ENCODE measurements around the gene GFRA1.
"Not testable (repeated sequence)": the region's sequence is repeated elsewhere in the genome, so short reads cannot be mapped to it uniquely, and the experiment has no call there.

Gene GFRA1

DNA sequence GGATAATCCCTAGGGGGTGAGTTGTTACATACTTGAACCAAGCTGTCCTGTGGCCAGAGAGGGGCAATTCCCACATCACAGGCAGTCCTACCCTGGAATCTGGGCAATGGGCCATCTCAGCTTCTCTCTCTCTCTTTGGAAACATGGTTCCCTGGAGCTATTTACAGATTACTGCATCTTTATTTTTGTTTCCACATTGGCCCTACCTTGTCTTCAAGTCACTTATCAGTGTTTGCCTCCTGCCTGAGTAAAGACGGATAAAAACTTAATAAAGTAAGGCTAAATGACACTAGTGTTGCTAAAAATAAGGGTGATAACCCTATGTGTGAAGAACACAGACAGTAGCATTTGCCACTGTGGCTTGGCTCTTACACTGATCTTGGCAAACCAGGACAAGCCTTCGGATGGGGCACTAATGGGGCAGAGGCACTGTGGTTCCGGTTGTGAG is 228.2 kb downstream of the GFRA1 start:
- in situ Hi-C loops (cut with MboI; ENCODE audit: low sequenced_read_pairs) = no loop called here

DNA sequence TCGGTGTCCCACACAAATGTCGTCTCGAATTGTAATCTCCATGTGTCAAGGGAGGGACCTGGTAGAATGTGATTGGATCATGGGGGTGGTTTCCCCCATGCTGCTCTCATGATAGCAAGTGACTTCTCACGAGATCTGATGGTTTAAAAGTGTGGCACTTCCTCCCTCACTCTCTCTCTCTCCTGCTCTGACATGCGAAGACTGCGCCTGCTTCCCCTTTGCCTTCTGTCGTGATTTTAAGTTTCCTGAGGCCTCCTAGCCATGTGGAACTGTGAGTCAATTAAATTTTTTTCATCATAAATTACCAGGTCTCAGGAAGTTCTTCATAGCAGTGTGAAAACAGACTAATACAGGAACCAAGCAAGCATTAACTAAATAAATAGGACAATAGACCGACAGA is 229.1 kb downstream of the GFRA1 start:
- in situ Hi-C loops (cut with MboI; ENCODE audit: low sequenced_read_pairs) = no loop called here

DNA sequence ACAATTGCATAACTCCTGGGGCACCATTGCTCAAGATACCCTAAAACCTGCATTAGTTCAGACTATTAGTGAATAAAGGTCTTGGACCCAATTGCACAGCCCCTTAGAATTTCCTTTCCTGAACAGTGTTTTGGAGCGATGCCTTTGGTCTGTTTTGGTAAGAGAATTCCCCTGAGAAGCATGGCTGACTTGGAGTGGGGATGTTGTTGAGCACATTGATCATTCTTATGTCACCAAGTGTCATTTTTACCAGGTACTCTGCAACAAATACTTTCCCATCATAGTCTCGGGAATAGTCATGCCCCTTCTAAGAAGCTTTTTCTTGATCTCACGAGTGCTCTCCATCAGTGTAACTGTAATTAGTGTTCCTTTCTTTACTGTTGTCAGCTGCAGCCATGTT is 229.7 kb downstream of the GFRA1 start:
- in situ Hi-C loops (cut with MboI; ENCODE audit: low sequenced_read_pairs) = no loop called here

DNA sequence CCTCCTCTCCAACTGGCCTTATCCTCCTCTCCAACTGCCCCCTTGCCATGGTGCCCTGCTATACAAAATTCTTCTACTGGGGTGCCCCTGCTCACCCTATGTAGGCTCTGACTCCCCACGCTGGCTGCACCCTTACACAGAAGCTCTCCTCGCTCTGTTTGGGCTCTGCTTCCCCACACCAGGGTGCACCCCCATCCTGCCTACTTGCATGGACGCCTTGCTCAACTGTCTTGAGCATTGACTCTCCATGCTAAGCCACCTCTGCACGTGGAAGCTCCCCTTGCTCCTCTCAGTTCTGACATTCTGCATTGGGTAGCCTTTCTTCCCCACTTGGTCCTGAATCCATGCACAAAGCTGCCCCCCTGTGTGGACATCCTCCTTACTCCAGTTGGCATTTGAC is 231.1 kb downstream of the GFRA1 start:
- in situ Hi-C loops (cut with MboI; ENCODE audit: low sequenced_read_pairs) = no loop called here

DNA sequence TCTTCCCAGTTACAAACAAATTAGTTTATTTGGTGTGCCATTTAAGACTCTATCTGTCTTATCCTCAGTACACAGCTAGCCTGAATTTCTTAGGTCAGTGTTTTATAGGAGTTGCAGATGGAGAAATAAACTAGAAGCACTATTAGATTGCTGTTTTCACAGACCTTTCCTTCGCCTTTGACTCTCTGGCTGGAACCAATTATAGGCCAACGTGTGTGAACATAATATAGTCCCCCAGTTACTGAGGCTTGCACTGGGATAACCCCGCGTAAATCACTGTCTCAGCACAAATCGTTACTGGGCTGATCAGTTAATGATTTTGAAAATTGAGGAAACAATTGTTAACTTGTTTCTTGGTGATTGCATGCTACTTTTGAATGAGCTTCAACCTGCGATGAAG is 233.4 kb downstream of the GFRA1 start:
- in situ Hi-C loops (cut with MboI; ENCODE audit: low sequenced_read_pairs) = no loop called here

DNA sequence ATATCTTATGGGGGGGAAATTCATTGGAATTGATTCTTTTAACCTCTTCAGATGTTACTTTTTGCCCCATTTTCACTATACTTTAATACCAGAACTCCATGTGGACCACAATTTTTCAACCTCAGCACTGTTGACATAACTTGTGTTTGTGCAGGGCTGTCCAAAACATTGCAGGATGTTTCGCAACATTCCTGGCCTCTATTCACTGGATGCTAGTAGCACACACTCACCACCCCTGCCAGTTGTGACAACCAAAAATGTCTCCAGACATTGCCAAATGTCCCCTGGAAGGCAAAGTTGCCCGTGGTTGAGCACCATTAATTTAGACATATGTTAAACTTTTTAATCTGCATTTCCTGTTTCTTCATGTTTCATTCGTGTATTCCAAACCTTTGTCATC is 234.7 kb downstream of the GFRA1 start:
- in situ Hi-C loops (cut with MboI; ENCODE audit: low sequenced_read_pairs) = no loop called here

DNA sequence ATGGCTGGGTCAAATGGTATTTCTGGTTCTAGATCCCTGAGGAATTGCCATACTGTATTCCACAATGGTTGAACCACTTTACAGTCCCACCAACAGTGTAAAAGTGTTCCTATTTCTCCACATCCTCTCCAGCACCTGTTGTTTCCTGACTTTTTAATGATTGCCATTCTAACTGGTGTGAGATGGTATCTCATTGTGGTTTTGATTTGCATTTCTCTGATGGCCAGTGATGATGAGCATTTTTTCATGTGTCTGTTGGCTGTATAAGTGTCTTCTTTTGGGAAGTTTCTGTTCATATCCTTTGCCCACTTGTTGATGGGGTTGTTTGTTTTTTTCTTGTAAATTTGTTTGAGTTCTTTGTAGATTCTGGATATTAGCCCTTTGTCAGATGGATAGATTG is 237.6 kb downstream of the GFRA1 start:
- in situ Hi-C loops (cut with MboI; ENCODE audit: low sequenced_read_pairs) = not testable (repeated sequence)

DNA sequence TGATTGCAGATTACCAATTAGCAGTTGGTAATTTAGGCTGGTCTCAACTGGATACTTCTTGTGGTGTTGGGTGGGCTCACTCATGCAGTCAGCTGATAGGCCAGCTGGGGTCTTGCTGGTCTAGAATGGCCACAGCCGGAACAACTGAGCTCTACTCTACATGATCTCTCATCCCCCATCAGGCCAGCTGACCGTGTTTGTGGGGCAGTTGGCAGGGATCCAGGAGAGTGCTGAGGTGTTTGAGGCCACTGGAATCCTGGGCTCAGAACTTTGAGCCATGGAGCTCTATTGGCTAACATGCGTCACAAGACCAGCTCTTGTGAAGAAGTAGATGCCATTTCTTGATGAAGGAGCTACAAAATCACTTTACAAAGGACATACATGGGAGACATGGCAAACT is 242.4 kb downstream of the GFRA1 start:
- in situ Hi-C loops (cut with MboI; ENCODE audit: low sequenced_read_pairs) = no loop called here

DNA sequence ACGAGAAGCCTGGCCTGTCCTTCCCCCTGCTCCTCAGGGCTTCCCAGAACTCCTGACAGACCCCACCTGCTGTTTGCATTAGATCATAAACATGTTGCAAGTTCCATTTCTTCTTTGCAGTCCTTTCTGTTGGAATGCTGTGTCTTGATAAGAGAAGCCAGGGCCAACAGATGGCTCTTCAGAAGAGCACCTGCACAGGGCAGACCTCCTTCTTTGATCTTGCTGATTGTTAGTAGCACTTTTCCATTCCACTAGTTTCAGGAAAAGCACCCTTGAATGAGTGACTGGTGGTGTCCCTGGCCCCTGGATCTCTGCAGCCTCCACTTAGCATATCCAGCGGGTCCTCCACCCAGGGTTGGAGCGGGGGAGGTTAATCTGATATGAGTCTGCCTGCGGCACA is 243.2 kb downstream of the GFRA1 start:
- in situ Hi-C loops (cut with MboI; ENCODE audit: low sequenced_read_pairs) = no loop called here

DNA sequence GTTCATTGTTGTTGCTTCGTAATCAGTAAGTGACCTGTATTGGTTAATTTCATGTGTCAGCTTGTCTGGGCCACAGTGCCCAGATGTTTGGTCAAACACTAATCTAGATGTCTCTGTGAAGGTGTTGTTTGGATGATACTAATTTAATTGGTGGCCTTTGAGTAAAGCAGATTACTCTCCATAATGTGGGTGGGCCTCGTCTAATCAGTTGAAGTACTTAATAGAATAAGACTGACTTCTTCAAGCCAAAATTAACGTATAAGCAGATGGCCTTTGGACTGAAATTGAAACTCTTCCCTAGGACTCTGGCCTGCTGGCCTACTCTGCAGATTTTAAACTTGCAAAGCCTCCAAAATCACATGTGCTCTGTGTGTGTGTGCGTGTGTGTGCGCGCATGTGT is 245.7 kb downstream of the GFRA1 start:
- in situ Hi-C loops (cut with MboI; ENCODE audit: low sequenced_read_pairs) = no loop called here

DNA sequence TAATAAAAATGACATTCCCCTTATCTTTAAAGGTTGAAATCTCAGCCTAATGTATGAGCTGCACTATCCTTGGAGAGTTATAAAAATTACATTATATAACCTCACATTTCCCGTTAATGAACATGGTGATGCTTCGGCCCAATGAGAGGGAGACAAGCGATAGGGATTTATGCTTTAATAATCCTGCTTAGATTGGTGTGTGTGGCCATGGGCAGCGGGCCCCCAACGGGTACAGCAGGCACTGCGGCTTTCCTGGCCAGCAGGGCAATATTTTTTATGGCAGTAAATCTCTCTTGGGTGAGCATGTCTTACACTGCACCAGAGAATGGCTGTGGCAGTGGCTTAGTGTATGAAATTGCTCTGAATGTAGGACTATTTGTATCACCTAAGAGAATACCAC is 246.3 kb downstream of the GFRA1 start:
- in situ Hi-C loops (cut with MboI; ENCODE audit: low sequenced_read_pairs) = no loop called here

DNA sequence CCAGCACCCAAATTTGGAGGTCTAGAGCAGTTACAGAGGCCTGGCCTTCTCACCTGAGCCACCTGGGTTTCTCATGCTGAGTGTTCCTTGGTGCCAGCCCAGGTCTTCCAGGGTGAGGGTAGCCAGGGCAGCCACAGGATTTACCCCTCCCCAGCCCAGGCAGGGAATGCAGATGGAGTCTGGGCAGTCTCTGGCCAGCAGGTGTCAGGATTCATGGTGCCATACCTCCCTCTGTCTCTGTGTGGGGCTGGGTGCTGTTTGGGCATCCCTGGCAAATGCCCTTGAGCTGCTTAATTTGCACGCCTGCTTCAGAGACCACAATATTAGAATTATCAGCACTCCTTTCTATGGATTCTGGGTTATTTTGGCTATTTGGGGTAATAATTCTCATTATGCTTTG is 246.7 kb downstream of the GFRA1 start:
- in situ Hi-C loops (cut with MboI; ENCODE audit: low sequenced_read_pairs) = no loop called here

DNA sequence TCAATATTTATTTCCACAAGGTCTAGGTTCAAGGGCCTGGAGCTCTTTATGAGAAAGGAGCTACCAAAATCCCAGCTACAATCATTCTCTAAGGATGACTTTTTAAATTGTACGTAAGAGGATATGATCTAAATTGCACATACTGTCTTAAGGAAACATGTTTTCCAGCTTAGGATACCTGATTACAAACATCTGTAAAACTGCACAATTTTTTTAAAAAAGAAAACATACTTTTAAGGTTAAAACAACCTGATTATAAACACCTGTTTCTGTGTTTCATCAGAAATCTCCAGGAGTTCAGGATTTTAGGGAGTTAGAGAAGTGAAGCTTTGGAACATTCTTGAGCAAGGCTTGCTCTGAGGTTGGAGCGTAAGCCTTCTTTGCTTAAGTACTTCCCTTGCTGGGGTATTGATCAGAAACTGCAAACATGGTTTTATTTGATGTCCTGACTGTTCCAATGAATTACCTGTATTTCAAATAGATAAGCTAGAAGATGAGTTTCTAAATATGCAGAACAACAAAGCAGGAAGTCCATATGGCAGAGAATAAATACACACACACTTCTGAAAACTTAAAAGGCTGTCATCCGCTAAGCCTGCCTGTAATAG is 248.6 kb downstream of the GFRA1 start:
- in situ Hi-C loops (cut with MboI; ENCODE audit: low sequenced_read_pairs) = no loop called here

DNA sequence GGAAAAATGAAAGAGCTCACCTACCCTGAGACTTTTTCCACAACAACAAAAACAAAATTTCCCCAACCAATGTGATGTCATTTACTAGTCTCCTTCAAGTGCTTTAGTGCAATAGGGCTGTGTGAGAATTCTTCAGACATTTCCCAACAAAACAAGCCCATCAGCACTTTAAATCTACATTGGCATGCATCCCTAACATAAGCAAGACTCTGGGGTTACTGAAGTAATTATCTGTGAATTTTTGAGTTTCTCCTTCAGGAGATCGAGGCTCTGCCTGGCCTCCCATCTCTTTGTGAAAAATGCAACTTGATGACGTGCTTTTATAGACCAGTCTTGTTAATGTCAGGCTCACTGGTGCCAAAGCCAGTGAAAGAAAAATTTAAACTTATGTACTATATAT is 255.6 kb downstream of the GFRA1 start:
- in situ Hi-C loops (cut with MboI; ENCODE audit: low sequenced_read_pairs) = no loop called here

DNA sequence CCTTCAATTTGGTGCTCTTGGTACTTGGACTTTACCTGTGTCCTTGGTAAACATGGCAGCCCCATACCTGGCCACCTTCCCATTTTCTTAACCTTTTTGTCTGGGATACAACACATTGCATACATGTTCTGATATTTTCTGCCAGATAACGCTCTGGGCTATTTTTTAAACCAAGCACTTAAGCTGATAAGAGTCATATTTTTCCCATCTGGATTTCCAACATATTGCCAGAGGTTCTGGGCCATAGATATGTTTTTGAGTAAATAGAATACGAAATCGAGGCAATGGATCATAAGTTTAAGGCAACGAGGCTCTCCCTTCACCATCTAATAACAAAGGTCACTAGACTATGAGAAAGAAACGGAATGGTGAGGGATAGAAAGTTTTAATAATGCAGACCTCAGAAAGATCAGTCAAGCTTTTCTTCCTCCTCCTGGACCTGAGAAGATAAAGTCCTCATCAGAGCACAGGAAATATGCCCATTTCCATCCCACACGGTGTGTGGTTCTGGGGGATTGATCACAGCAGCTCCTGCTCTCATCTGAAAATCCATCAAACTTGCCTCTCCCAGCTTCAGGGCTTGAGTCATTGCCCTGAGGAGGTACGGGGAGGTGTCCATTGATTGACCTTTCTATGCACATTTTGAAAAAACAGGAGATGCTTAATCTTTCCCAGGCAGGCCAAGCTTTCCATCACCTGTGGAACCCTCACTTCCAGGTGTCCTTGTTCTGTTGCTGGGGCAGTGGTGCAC is 257.2 kb downstream of the GFRA1 start:
- in situ Hi-C loops (cut with MboI; ENCODE audit: low sequenced_read_pairs) = no loop called here

DNA sequence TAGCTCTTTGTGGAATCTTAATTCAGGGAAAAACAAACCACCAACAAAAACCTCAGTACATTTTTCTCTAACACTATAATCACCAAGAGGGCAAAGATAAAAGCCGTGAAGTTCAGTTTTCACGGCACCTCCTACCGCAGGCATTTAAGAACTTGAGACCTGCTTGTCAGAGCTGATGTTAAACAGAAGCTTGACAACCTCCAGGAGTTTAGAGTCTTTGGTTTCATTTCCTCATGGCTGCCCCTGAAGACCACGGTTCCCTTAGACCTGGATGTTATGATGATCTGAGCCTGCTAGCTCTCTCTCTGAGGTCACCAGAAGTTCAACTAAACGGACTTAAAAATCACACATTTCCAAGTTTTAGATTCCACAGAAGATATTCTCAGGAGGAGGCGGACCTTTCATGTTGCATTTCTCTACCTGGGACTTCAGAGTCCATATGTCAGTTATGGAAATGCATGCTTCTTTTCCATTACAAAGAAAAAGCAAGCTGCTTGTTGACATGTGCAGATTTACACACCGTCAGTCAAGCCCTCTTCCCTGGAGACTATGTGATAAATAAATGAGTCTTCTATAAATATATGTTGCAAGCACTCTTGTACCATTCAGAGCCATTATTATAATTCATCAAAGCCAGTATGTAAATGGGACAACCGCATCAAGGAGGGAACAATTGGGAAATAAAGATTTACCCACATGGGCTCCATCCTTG is 258.0 kb downstream of the GFRA1 start:
- in situ Hi-C loops (cut with MboI; ENCODE audit: low sequenced_read_pairs) = no loop called here

DNA sequence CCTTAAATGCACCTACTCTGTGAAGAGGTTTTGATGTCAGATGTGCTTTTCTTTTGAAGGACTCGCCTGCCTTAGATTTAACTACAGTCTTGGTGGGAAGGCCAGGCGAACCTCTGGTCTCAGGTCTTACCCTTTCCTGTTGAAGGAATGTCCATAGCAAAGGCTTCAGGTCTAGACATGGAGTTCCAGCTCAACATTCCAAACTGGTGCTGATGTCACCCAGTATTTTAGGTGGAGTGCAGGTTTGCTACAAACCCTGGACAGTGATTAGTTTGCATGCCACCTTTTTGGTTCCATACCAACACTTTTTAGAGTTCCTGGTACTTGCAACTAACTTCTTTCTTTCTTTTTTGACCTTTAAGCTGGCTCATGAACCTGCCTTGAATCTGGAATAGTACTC is 258.7 kb downstream of the GFRA1 start:
- in situ Hi-C loops (cut with MboI; ENCODE audit: low sequenced_read_pairs) = no loop called here

DNA sequence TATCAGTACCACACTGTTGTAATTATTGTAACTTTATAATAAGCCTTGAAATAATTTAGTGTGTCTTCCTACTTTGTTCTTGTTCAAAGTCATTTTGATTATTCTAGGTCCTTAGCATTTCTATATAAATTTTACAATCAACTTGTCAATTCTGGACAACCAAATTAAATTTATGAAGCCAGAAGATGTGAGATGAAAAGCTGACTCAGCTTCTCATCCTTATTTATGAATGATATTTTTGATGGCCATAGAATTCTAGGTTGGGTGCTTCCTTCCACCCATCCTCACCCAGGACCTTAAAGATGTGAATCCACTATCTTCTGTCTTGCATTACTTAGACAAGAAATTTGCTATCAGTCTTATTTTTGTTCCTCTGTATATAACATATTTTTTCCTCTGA is 261.1 kb downstream of the GFRA1 start:
- in situ Hi-C loops (cut with MboI; ENCODE audit: low sequenced_read_pairs) = no loop called here

DNA sequence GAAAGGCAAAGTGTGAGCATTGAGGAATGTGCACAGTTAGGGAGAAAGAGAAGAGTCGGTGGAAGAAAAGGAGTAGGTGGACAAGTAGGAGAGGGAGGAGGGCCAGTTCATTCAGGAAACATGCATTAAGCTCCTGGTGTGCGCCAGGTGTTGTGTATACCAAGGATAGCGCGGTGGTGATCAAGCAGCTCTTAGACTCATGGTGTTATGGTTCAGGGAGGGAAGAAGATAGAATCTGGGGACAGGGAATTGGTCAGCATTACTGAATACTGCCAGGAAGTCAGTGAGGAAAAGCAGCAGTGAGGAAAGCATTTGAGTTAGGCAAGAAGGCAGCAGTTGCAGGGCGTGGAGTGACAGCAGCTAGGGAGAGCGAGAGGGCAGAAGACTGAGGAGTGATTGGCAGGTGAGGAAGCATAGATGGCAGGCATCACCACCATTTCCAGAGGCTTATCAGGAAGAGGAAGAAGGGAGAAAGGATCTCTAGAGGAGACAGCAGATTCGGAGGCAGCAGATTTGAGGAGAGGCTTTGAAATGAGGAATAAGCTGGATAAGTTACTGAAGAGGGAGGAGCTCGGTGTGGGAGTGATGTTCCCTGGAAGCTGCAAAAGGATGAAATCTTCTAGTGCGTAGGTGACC is 265.6 kb downstream of the GFRA1 start:
- in situ Hi-C loops (cut with MboI; ENCODE audit: low sequenced_read_pairs) = no loop called here

Data from HL-60/S4 treated with retinoic acid at 250 ng/mL for 4 days and 3 days (cell line).